AG04450 (cell line): ENCODE data around the gene ASIC3. TPM values are rescaled to one million over a fixed set of nuclear protein-coding genes. Genes with fewer than 3 reads are reported as not detected.
A peak's percentile ranks its signal among the peaks of the same experiment; 100 is the strongest.

Source experiments
- CTCF ChIA-PET: fragments of 300-600, 350-600 bp; formaldehyde crosslinking; extraction: SDS; loops from one replicate; lab custom pipeline; 2022; ENCODE audit warnings: antibody characterized with exemption, inconsistent platforms; lab: Charles Lee
- POLR2A ChIA-PET: fragments of 350-600 bp; formaldehyde crosslinking; extraction: SDS; loops from one replicate; lab custom pipeline; 2021; ENCODE audit warnings: antibody characterized with exemption, inconsistent platforms; lab: Yijun Ruan, JAX
- DNase-seq: peaks from one replicate; pipeline ENCODE4 v3.0.0-alpha.2; 2011; ENCODE audit warnings: low read depth, low spot score
- H3K27ac ChIP-seq: one replicate; pipeline ENCODE4 v1.5.1; 2012; ENCODE audit warnings: low read depth, low read length, control low read depth
- H3K27me3 ChIP-seq: one replicate; pipeline ENCODE4 v1.6.0; 2012; ENCODE audit warnings: low read length; ENCODE audit not compliant: control insufficient read depth, insufficient read depth
- H3K4me3 ChIP-seq: 2 replicates; pipeline ENCODE4 v1.5.1; 2011; ENCODE audit warnings: mild to moderate bottlenecking, low read depth, low read length, control low read depth
- H3K9me3 ChIP-seq: 2 replicates; pipeline ENCODE4 v1.5.1; 2012; ENCODE audit warnings: low read length; ENCODE audit not compliant: control insufficient read depth, insufficient read depth
- polyA plus RNA-seq: library from polyadenylated mRNA; depleted of rRNA; stranded (reverse); fragments of >200 nt; gene quantifications from 2 replicates; pipeline ENCODE4 v1.2.3, GENCODE V29; 2011
- TF ChIP-seq, protein P1 (sequence below): IDR thresholded peaks from 2 replicates; pipeline ENCODE4 v1.5.1; 2011; ENCODE audit warnings: low read depth, low read length, control low read depth, inconsistent platforms

ASIC3 gene
- polyA plus RNA-seq, 1 experiment: 0.07 TPM

GRCh38 chr7:151086802-151087244, 38.5 kb downstream of the ASIC3 start:
- CTCF ChIA-PET: interaction anchor here (8.9 kb wide), 1 partner anchor 24 kb away, joined by 86 read pairs; no protein-coding TSS in a partner anchor
- TF ChIP-seq, protein P1, sequence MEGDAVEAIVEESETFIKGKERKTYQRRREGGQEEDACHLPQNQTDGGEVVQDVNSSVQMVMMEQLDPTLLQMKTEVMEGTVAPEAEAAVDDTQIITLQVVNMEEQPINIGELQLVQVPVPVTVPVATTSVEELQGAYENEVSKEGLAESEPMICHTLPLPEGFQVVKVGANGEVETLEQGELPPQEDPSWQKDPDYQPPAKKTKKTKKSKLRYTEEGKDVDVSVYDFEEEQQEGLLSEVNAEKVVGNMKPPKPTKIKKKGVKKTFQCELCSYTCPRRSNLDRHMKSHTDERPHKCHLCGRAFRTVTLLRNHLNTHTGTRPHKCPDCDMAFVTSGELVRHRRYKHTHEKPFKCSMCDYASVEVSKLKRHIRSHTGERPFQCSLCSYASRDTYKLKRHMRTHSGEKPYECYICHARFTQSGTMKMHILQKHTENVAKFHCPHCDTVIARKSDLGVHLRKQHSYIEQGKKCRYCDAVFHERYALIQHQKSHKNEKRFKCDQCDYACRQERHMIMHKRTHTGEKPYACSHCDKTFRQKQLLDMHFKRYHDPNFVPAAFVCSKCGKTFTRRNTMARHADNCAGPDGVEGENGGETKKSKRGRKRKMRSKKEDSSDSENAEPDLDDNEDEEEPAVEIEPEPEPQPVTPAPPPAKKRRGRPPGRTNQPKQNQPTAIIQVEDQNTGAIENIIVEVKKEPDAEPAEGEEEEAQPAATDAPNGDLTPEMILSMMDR: no peak
- Histone ChIP-seq H3K9me3 (no peaks in the 10 kb centered on the region; the same call in 1 of the 2 replicates), H3K4me3 (peak overlapping the region; percentile 77), H3K27me3 (no peaks in the 10 kb centered on the region), H3K27ac (no peak overlapping the region)
- POLR2A ChIA-PET: no interaction called here
- no peak for DNase-seq

- TF ChIP-seq, protein P1: peak; percentile 2; the same call in 1 of the 2 replicates
- Histone ChIP-seq H3K27ac (peak overlapping the region; percentile 80), H3K4me3 (peak overlapping the region; percentile 77), H3K9me3 (no peaks in the 10 kb centered on the region; the same call in 1 of the 2 replicates), H3K27me3 (no peaks in the 10 kb centered on the region)
- POLR2A ChIA-PET: no interaction called here
- CTCF ChIA-PET: interaction anchor here (2.4 to 8.9 kb wide), 2 partner anchors 24 to 37 kb away, joined by 8 to 86 read pairs; no protein-coding TSS in a partner anchor
- no peak for DNase-seq
Measured at GRCh38 chr7:151087245-151088018, 39.1 kb downstream of the ASIC3 start.

- no peak for DNase-seq
- H3K27ac ChIP-seq: peak overlapping the region; percentile 80
- POLR2A ChIA-PET: interaction anchor here (1.4 kb wide), 1 partner anchor 17 kb away, joined by 4 read pairs; no protein-coding TSS in a partner anchor
- peak overlapping the region; percentile 77 for H3K4me3 ChIP-seq
- CTCF ChIA-PET: interaction anchor here (0.7 to 8.9 kb wide), 3 partner anchors 23 to 36 kb away, joined by 3 to 86 read pairs (median 8); no protein-coding TSS in a partner anchor
- H3K27me3 ChIP-seq: no peaks in the 10 kb centered on the region
- TF ChIP-seq, protein P1: no peak
- H3K9me3 ChIP-seq: no peaks in the 10 kb centered on the region; the same call in 1 of the 2 replicates
Measured at GRCh38 chr7:151088019-151088855, 39.9 kb downstream of the ASIC3 start.

DNA sequence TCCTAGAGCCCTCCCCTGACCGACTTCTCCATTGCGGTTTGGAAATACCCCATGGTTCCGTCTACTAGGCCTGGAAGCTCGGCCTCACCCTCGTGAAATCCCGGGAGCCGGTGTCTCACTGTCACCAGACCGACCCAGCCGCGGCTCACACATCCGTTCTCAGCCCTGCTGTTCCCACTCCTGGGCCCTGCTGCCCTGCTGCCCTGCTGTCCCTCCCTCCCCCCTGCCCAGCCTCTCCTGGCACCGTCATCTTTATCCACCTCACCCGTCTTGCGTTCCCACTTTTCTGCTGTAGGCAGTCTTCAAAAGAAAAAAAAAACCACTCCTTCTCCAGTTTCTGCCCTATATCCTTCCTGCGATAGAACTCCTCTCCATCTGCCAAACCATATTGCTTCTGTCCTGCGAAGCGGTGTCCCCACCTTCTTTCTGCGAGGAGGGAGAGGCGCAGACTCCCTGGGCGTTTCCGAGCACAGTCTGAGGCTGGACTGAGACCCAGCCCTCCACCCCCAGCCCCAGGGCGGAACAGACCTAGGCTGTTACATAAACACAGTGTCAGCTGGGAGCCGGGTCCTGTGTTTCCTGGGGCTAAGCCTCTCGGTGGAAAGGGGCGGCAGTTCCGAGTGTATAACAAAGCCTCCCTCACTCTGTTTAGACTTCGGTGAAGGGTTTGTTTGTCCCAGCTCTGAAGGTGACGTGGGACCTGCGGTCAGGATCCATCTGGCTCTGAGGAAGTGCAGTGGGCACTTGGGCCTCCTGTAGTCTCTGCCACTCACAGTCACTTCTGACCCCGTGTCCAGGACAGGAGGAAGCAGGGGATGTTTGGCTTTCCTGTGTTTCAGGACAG, 40.7 kb downstream of the ASIC3 start:
- CTCF ChIA-PET: interaction anchor here (2.4 to 8.9 kb wide), 2 partner anchors 22 to 35 kb away, joined by 8 to 86 read pairs; no protein-coding TSS in a partner anchor

More for the DNA sequence above, 40.7 kb downstream of the ASIC3 start:
- H3K27ac ChIP-seq: peak overlapping the region; percentile 80
- TF ChIP-seq, protein P1: no peak
- POLR2A ChIA-PET: interaction anchor here (1.2 to 1.4 kb wide), 2 partner anchors 16 to 21 kb away, joined by 3 to 4 read pairs; no protein-coding TSS in a partner anchor
- DNase-seq: no peak
- peak overlapping the region; percentile 77 for H3K4me3 ChIP-seq
- no peaks in the 10 kb centered on the region; the same call in 1 of the 2 replicates for H3K9me3 ChIP-seq
- H3K27me3 ChIP-seq: no peaks in the 10 kb centered on the region
